ENCODE measurements around the gene IFT172. TPM values are rescaled to one million over a fixed set of nuclear protein-coding genes. Genes with fewer than 3 reads are reported as not detected.
A peak's percentile ranks its signal among the peaks of the same experiment; 100 is the strongest.

Gene IFT172
- total RNA-seq, 1 experiment from 2014 or later, result 13.7 TPM

DNA sequence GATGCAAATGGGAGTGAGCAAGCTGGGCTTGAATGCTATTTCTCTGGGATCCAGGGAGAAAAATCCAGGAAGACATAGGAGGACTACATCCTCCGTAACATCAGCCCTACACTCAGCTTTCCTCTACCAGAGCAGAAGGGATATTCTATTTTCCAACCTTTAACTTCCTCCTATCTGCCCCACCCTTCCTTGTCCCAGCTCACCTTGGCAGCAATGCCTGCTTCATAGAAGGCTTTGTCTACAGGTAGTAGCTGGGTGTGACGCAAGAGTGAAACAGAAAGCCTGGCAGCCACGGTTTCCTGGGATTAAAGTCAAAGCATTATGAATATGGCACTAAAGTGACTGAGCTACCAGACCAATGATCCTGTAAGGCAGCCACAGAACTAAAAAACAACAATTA is 43.5 kb downstream of the IFT172 start (continued):
- TF ChIP-seq TCF7L2 (IDR thresholded peaks at IDR 0.05; ENCODE audit: borderline replicate concordance, extremely low read depth, insufficient read depth, insufficient read length), result no peak

DNA sequence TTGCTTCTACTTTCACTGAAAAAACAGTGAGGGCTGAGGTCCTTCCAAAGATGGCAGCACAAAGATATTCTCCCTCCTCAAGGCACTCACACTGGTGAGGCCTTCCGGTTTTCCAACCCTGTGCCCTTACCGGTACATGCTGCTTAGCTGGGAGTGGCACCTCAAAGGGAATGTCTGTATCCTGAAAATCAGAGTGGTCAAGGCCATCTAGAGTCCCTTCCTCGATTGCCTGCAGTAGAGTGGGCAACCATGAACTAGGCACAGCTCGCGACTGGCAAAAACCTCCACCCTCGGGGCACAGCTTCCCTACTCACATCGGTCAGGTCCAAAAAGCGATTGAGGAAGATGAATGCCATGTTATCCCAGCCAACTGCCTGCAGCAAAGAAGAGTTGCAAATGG is 43.9 kb downstream of the IFT172 start:
- no TSS peak for BruUV-seq (replicated peaks)
- Histone ChIP-seq H3K4me3 (replicated peaks in 1 of 2; ENCODE audit: low read depth in 1 of 2, low read length in 2 of 2) (no peak overlapping the region), H3K79me2 (ENCODE audit: insufficient read depth, low read length) (peaks cover 9% of the 10 kb centered on the region; the same call in 1 of the 2 replicates), H3K36me3 (ENCODE audit: control insufficient read depth in 1 of 2, insufficient read depth in 2 of 2, low read length in 2 of 2) (peaks cover 11 to 16% of the 10 kb centered on the region in 2 experiments; a peak in 3 of 4 replicates), H3K27ac (ENCODE audit: low read depth, low read length) (no peak overlapping the region), H3K4me1 (ENCODE audit: control insufficient read depth in 1 of 2, insufficient read depth in 2 of 2, low read length in 2 of 2) (peaks cover 2 to 29% of the 10 kb centered on the region in 2 experiments; a peak in 2 of 4 replicates), H3K9me2 (ENCODE audit: insufficient read depth) (no peaks in the 10 kb centered on the region), H3K9ac (ENCODE audit: low read length) (no peak overlapping the region), H3K4me2 (ENCODE audit: low read length) (peak overlapping the region; percentile 32; the same call in 1 of the 2 replicates), H2AFZ (ENCODE audit: low read depth, low read length, poor library complexity, severe bottlenecking) (no peak overlapping the region), H3K9me3 (ENCODE audit: control insufficient read depth in 1 of 2, insufficient read depth in 1 of 2, low read depth in 1 of 2, low read length in 2 of 2) (no peaks in the 10 kb centered on the region), H4K20me1 (ENCODE audit: insufficient read depth) (no peaks in the 10 kb centered on the region), H3K27me3 (ENCODE audit: insufficient read depth, low read length) (no peaks in the 10 kb centered on the region)
- POLR2A ChIA-PET, result interaction anchor here (0.9 kb wide), 1 partner anchor 15 kb away, joined by 3 read pairs; no protein-coding TSS in a partner anchor
- RAD21 ChIA-PET (ENCODE audit: low non-redundant PET in 1 of 2, low total read pairs in 2 of 2, uncharacterized antibody in 2 of 2, unreplicated experiment in 2 of 2), result no interaction called here
- ATAC-seq, result no peak
- CTCF ChIA-PET, result interaction anchor here (0.8 kb wide), 1 partner anchor 15 kb away, joined by 3 read pairs; no protein-coding TSS in a partner anchor
- no peak for TF ChIP-seq SP1 (IDR thresholded peaks at IDR 0.05; ENCODE audit: low read depth)
- TF ChIP-seq, protein P1, sequence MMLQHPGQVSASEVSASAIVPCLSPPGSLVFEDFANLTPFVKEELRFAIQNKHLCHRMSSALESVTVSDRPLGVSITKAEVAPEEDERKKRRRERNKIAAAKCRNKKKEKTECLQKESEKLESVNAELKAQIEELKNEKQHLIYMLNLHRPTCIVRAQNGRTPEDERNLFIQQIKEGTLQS (IDR thresholded peaks at IDR 0.05), result no peak
- TF ChIP-seq EGR1 (IDR thresholded peaks at IDR 0.05; ENCODE audit: low read depth), result no peak
- no peak for TF ChIP-seq ELF1 (IDR thresholded peaks at IDR 0.05; ENCODE audit: borderline replicate concordance, low read depth)
- TF ChIP-seq FOSL1 (IDR thresholded peaks at IDR 0.05; ENCODE audit: low read depth), result no peak
- no peak for TF ChIP-seq EZH2 (IDR thresholded peaks at IDR 0.05)
- no peak for TF ChIP-seq ZFX (IDR thresholded peaks at IDR 0.05)
- TF ChIP-seq, protein P2, sequence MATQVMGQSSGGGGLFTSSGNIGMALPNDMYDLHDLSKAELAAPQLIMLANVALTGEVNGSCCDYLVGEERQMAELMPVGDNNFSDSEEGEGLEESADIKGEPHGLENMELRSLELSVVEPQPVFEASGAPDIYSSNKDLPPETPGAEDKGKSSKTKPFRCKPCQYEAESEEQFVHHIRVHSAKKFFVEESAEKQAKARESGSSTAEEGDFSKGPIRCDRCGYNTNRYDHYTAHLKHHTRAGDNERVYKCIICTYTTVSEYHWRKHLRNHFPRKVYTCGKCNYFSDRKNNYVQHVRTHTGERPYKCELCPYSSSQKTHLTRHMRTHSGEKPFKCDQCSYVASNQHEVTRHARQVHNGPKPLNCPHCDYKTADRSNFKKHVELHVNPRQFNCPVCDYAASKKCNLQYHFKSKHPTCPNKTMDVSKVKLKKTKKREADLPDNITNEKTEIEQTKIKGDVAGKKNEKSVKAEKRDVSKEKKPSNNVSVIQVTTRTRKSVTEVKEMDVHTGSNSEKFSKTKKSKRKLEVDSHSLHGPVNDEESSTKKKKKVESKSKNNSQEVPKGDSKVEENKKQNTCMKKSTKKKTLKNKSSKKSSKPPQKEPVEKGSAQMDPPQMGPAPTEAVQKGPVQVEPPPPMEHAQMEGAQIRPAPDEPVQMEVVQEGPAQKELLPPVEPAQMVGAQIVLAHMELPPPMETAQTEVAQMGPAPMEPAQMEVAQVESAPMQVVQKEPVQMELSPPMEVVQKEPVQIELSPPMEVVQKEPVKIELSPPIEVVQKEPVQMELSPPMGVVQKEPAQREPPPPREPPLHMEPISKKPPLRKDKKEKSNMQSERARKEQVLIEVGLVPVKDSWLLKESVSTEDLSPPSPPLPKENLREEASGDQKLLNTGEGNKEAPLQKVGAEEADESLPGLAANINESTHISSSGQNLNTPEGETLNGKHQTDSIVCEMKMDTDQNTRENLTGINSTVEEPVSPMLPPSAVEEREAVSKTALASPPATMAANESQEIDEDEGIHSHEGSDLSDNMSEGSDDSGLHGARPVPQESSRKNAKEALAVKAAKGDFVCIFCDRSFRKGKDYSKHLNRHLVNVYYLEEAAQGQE (IDR thresholded peaks at IDR 0.05; ENCODE audit: low read depth), result no peak
- TF ChIP-seq, protein P3, sequence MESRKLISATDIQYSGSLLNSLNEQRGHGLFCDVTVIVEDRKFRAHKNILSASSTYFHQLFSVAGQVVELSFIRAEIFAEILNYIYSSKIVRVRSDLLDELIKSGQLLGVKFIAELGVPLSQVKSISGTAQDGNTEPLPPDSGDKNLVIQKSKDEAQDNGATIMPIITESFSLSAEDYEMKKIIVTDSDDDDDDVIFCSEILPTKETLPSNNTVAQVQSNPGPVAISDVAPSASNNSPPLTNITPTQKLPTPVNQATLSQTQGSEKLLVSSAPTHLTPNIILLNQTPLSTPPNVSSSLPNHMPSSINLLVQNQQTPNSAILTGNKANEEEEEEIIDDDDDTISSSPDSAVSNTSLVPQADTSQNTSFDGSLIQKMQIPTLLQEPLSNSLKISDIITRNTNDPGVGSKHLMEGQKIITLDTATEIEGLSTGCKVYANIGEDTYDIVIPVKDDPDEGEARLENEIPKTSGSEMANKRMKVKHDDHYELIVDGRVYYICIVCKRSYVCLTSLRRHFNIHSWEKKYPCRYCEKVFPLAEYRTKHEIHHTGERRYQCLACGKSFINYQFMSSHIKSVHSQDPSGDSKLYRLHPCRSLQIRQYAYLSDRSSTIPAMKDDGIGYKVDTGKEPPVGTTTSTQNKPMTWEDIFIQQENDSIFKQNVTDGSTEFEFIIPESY (IDR thresholded peaks at IDR 0.05; ENCODE audit: extremely low read depth, insufficient replicate concordance, low read length), result no peak
- no peak for TF ChIP-seq RAD21 (IDR thresholded peaks at IDR 0.05; ENCODE audit: low read depth)
- TF ChIP-seq SIN3A (IDR thresholded peaks at IDR 0.05; ENCODE audit: low read depth), result no peak
- TF ChIP-seq, protein P4, sequence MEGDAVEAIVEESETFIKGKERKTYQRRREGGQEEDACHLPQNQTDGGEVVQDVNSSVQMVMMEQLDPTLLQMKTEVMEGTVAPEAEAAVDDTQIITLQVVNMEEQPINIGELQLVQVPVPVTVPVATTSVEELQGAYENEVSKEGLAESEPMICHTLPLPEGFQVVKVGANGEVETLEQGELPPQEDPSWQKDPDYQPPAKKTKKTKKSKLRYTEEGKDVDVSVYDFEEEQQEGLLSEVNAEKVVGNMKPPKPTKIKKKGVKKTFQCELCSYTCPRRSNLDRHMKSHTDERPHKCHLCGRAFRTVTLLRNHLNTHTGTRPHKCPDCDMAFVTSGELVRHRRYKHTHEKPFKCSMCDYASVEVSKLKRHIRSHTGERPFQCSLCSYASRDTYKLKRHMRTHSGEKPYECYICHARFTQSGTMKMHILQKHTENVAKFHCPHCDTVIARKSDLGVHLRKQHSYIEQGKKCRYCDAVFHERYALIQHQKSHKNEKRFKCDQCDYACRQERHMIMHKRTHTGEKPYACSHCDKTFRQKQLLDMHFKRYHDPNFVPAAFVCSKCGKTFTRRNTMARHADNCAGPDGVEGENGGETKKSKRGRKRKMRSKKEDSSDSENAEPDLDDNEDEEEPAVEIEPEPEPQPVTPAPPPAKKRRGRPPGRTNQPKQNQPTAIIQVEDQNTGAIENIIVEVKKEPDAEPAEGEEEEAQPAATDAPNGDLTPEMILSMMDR (IDR thresholded peaks at IDR 0.05 in 2 of 3, conservative IDR thresholded peaks at IDR 0.05 in 1 of 3; ENCODE audit: borderline replicate concordance in 1 of 3, insufficient read depth in 1 of 3, low read depth in 2 of 3, low read length in 2 of 3), result no peak
- TF ChIP-seq ZNF274 (IDR thresholded peaks at IDR 0.05; ENCODE audit: low read depth, low read length), result no peak
- TF ChIP-seq JUND (IDR thresholded peaks at IDR 0.05), result no peak
- no peak for TF ChIP-seq SRF (IDR thresholded peaks at IDR 0.05; ENCODE audit: low read depth)
- no peak for TF ChIP-seq POLR2AphosphoS5 (IDR thresholded peaks at IDR 0.05; ENCODE audit: low read depth, low read length)
- TF ChIP-seq CBX3 (IDR thresholded peaks at IDR 0.05; ENCODE audit: low read depth), result no peak
- TF ChIP-seq POLR2A (IDR thresholded peaks at IDR 0.05; ENCODE audit: borderline replicate concordance, extremely low read depth, insufficient read depth, insufficient read length), result no peak
- no peak for TF ChIP-seq CEBPB (IDR thresholded peaks at IDR 0.05; ENCODE audit: low read depth)
- intact Hi-C loops (cut with micrococcal nuclease), result loop anchor here (10.0 kb wide), 1 partner anchor 179 kb away; the partner anchor contains the start of genes CCDC121 and GPN1
- DNase-seq (ENCODE audit: low read depth, low spot score), result no peak

Measured in HCT116 (cell line).